AG09309 (cell line): Measurements from ENCODE around the gene SERAC1.

Source experiments
- DNase-seq: peaks from one replicate; pipeline ENCODE4 v3.0.0-alpha.2; 2010; ENCODE audit warnings: low read depth
- H3K4me3 ChIP-seq: 2 replicates; pipeline ENCODE4 v1.5.1; 2011; ENCODE audit warnings: mild to moderate bottlenecking, low read depth, low read length, moderate library complexity; ENCODE audit not compliant: control insufficient read depth
- TF ChIP-seq, protein P1 (sequence below): IDR thresholded peaks from 2 replicates; pipeline ENCODE4 v1.5.1; 2011; ENCODE audit warnings: mild to moderate bottlenecking, low read depth, low read length, inconsistent platforms; ENCODE audit not compliant: insufficient read depth, control insufficient read depth; ENCODE audit errors: missing control alignments

SERAC1 gene

GRCh38 chr6:158087224-158087867 lies 80.7 kb downstream of the SERAC1 start:
- TF ChIP-seq, protein P1, sequence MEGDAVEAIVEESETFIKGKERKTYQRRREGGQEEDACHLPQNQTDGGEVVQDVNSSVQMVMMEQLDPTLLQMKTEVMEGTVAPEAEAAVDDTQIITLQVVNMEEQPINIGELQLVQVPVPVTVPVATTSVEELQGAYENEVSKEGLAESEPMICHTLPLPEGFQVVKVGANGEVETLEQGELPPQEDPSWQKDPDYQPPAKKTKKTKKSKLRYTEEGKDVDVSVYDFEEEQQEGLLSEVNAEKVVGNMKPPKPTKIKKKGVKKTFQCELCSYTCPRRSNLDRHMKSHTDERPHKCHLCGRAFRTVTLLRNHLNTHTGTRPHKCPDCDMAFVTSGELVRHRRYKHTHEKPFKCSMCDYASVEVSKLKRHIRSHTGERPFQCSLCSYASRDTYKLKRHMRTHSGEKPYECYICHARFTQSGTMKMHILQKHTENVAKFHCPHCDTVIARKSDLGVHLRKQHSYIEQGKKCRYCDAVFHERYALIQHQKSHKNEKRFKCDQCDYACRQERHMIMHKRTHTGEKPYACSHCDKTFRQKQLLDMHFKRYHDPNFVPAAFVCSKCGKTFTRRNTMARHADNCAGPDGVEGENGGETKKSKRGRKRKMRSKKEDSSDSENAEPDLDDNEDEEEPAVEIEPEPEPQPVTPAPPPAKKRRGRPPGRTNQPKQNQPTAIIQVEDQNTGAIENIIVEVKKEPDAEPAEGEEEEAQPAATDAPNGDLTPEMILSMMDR: no peak
- no peak for DNase-seq
- no peak overlapping the region for H3K4me3 ChIP-seq

- DNase-seq: peak; percentile 73
- no peak overlapping the region for H3K4me3 ChIP-seq
- TF ChIP-seq, protein P1: no peak
These were observed 81.4 kb downstream of the SERAC1 start for GRCh38 chr6:158086504-158087223.

- DNase-seq: no peak
- H3K4me3 ChIP-seq: no peak overlapping the region
- TF ChIP-seq, protein P1: no peak
These were observed 82.0 kb downstream of the SERAC1 start for GRCh38 chr6:158086054-158086503.

GRCh38 chr6:158085261-158086053 lies 82.6 kb downstream of the SERAC1 start:
- TF ChIP-seq, protein P1: no peak
- no peak overlapping the region for H3K4me3 ChIP-seq
- DNase-seq: no peak

DNA sequence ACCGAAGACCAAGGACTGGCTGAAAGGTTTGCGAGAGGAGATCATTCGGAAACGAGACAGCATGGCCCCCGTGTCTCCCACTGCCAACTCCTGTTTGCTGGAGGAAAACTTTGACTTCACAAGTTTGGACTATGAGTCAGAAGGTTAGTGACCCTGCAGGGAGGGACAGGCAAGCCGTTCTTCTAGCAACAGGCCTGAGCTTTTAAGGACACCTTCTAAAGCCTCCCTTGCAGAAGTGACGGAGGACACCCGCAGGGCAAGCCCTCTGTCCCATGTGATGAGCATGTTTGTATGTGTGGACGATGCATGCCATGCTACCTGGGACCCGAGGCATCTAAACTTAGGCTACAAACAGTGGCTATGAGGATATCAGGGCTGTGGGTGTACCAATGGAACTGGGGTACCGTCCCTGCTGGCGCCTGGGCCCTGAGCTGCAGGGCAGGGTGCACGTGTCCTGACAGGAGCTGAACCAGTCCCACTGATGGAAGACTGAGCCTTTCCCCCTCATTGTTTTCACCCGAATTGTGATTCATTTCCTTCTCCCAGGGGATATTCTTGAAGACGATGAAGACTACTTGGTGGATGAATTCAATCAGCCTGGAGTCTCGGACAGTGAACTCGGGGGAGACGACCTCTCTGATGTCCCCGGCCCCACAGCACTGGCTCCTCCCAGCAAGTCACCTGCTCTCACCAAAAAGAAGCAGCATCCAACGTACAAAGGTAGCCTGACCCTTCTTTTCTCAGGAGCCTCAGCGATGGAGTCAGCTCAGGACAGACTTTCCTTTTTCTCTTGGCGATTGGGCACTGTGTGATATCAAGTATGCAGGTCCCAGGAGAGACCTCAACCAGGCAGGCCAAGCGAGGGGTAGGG lies 84.4 kb downstream of the SERAC1 start:
- H3K4me3 ChIP-seq: no peak overlapping the region
- TF ChIP-seq, protein P1: no peak
- no peak for DNase-seq

DNA sequence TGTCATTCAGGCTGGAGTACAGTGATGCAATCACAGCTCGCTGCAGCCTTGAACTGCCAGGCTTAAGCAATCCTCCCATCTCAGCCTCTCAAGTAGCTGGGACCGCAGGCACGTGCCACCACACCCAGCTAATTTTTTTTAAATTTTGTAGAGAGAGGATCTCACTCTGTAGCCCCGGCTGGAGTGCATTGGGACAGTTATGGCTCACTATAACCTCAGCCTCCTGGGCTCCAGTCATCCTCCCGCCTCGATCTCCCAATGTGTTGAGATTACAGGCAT lies 86.5 kb downstream of the SERAC1 start:
- TF ChIP-seq, protein P1: no peak
- no peak for DNase-seq
- no peak overlapping the region for H3K4me3 ChIP-seq
